ENCODE data around the gene MTMR2.

MTMR2 gene

DNA sequence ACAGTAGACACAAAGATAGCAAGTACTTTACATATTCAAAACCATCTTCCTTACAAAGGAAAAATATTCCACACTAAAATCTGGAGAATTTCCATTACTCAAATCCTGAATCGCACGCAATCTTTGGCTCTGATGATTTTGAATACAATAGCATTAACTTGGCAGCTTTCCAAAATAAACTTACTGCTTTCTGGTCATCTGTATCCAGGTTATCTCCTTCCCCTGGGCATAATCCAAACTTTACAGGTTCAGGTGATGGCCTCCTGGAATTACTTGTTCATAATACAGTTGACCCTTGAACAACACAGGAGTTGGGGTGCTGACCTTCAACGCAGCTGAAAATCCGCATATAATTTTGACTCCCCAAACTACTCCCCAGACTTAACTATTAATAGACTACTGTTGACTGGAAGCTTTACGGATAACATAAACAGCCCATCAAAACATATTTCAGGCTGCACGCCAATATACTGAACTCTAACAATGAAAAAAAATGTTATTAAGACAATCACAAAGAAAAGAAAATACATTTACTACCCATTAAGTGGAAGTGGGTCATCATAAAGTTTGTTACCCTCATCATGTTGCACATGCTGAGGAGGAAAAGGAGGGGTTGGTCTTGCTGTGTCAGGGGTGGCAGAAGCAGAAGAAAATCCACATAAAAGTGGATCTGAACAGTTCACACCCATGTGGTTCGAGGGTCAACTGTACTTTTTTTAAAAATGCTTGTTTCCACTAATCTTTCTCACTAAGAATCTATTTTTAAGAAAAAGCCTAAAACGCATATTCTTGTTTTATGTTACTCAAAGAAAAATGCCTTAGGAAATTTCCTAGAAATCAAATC is 6.5 kb downstream of the MTMR2 start:
- no peak for DNase-seq

DNA sequence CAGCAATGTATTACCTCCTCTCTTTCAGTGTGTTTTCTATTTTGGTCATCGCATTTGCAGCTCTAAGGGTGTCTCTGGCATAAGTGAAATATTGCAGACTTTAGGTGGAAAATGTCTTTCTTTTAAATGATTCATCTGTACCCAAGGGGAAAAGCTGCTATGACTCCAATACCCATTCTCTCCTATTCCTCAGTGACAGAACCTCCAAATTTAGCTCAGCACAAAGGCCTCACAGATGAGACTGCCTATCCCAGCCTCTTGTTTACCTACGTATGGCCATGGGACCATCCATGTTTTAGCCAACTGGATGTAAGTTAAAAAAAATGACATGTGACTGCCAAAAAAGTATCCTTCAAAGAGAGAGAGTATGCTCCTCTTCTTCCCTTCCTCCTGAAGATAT is 7.9 kb downstream of the MTMR2 start:
- DNase-seq: no peak

DNA sequence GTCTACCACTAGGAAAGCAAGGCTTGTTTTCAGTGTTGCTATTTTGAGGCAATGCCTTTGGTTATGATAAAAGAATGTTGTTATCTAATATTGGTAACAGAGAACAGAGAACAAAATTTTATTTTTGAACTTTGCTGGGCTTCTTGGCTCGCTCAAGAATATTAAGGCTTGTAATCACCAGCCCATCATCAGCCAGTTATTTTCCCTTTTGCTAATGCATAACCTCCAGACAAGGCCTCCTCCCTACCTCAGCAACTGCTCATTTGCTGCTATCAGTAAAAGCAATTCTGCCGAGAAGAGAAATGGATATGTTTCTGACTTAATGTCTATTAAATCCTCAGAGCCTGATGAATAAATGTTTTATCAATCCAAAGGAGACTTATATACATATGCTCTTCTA is 8.9 kb downstream of the MTMR2 start:
- DNase-seq: no peak

DNA sequence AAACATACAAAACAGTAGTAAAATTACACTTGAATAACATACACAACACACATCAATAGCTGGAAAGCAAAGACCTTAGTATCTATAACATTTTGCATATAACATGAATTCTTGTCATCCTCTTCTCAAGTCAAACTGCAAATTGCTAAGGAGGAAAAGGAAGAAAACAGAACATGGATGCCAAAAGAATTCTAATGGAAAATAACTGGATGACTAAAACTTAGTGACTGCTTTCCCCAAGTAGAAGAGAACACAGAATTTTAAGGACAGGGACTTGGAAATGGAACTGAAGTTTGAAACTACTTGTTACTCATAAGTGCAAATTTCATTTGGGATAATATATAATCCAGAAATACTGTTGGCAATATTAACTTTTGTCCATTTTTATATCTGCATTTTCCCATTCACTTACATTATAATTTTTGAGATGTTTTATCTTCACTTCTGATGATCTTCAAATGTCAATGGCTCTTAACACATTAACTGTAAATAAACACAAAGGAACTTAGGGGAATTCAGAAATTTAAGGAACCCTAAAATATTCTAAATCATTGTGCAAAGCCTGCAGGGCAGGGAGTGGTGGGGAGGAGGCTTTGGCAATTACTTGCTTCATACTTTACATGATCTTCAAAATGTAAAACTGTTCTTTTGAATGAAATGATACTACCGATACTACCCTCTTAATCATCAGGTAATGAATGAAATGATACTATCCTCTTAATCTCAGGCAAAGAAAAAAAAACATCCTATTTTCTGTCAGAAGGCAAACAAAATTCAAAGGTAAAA is 9.9 kb downstream of the MTMR2 start:
- no peak for DNase-seq

DNA sequence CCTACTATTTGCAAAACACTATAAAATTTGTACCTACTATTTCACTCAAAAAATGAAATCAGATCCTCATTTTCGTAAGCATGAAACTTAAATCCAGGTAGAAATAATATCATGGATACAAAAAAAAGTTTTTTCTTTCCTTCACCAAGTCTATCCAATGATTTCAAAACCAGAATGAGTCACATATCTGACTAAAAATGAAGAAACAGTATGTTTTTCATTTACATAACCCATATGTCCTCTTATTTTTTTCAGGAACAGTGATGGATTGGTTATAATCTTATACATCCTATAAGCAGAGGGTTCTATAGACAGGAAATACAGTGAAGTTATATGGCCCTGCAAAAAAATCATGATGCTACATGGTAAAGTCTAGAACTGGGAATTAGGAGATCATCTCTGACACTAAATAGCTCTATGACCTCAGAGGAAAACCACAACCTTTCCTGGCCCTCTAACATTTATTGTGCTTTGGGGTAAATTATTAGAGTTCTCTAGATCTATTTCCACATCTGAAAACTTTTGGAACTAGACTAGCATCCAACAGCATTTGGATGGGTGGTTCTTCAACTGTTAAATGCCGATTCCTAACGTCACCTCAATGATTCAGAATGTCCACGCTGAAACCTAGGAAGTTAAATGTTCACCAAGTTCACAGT is 10.9 kb downstream of the MTMR2 start:
- DNase-seq: no peak

DNA sequence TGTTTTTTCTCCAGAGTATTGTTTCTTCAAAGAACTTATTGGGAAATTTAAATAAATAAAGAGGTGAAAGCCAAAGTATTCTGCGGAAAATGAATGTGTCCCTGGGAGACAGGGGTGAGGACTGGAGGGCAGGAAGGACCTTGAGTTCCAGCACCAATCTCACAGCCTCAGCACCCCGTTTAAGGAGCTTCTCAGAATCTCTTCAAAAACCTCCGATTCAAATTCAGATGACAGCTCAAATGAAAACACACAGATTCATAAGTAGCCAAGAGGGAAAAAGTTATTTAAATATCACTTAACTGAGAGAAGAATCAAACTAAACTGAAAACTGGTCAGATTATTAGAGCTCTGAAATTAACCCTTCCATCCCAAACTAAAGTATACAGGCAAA is 12.5 kb downstream of the MTMR2 start:
- DNase-seq: no peak

DNA sequence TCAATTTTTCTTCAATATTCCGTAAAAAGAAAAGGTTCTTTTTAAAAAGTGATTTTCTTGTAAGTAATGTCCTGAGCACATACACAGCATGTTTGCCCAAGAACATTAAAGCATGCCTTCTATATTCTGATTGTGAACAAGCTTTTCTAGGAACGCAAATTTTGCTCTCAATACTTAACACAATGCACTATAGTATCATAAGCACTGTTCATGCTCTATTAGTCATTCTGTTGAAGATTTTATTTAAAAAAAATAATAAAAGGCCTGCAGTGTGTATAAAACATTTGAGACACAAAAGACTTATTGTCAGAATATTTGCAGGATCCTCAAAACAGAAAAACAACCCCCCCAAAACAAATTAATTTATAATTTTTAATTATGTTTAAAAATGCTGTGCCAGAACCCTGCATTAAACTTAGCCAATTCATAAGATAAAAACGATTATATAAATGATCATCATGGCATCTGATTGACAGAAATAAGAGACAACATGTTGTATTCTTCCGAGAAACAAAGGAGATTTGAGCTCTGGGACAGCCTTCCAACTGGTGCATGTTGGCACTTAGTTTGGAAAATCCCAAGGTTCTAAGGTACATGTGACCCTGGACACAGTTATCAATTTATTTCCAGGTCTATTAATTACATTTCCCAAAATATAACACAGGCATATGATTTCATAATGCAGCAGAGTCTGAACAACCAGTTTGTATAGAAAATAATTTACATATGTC is 13.1 kb downstream of the MTMR2 start:
- DNase-seq: no peak

DNA sequence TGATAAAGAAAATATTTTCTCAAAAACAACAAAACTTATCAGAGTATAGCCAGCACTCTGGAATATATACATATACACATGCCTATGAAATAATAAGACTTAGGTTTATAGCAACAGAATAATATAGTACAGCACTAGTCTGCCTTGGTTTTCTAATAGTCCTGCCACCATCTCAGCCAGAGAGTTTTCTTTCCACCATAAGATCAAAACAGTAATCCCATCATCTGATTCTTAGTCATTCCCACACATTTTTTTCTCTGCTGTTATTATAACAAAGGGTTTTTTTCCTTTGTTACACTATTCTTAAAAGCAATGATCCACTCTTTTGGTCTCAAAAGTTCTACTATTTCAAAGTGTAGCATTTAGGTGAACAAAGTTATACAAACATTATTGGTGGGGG is 15.1 kb downstream of the MTMR2 start:
- DNase-seq: no peak

DNA sequence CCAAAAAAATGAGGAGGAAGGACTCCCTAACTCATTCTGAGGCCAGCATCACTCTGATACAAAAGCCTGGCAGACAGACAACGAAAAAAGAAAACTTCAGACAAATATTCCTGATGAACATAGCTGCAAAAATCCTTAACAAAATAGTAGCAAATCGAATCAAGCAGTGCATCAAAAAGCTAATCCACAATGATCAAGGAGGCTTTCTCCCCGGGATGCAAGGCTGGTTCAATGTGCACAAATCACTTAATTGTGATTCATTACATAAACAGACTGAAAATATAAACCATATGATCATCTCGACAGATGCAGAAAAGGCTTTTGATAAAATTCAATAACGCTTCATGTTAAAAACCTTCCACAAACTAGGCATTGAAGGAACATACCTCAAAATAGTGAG is 16.4 kb downstream of the MTMR2 start:
- DNase-seq: no peak

DNA sequence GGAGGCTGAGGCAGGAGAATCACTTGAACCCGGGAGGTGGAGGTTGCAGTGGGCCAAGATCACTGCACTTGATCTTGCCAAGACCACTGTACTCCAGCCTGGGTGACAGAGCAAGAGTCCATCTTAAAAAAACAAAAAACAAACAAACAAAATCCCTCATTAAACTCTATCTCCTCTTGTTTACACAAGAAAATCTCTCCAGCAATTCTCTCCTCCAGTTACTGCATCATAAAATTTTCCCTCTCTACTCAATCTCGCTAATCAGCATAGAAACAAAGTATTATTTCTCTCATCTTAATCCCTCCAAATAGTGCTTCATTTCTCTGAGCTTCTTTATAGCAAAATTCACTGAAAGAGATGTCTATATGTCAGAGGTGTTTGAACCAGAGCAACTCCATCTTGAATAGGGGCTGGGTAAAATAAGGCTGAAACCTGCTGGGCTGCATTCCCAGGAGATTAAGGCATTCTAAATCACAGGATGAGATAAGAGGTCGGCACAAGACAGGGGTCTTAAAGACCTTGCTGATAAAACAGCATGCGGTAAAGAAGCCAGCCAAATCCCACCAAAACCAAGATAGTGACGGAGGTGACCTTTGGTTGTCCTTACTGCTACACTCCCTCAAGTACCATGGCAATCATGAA is 19.8 kb downstream of the MTMR2 start:
- no peak for DNase-seq

DNA sequence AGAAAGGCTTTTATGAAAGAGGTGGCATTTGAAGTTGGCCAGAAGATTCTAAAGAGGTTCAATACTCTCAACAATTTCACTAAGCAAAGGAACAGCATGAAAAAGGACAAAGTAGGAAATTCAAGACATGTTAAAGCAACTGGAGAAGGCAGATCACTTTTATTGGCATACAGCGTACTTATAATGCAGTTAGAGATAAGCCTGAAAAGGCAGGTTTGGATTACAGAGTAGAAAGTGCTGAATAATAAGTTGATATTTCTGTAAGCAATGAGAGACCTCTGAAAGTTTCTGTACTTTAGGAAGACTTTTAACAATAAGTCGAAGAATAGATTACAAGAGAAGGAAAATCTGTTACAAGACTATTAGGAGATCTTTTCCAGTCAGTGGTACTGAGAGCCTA is 25.1 kb downstream of the MTMR2 start:
- no peak for DNase-seq

DNA sequence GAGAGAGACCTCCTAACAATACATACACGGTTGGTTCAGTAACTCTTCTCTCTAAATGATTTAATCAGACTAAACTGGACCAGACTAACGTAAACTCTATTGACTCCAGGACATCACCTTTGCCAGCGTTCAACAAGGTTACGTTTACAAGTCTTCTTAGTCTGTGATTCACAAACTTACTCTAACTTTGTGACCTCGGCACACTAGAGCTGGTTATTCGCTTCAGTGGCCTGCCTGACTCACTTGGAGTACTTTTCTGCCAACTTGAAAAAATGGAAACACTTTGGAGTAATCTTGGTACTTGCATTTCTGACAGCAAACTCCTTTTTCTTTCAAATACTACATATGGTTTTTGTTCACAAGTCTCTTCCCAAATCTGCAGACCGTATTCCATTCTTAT is 26.2 kb downstream of the MTMR2 start:
- DNase-seq: no peak

DNA sequence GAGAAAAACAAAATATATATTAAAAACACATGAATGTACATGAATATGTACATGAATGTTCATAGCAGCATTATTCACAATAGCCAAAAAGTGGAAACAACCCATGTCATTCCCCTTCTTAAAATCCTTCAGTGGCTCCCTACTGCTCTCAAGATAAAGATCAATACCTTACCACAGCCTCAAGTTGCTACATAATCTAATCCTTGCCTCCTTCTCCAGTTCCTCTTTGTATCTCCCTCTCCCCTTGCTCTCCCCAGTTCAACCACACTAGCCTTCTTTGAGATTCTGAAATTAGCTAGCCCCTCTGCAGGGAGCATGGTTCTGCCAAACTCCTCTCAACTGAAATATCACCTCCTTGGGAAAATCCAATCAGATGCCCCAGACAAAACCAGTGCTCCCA is 28.1 kb downstream of the MTMR2 start:
- no peak for DNase-seq

DNA sequence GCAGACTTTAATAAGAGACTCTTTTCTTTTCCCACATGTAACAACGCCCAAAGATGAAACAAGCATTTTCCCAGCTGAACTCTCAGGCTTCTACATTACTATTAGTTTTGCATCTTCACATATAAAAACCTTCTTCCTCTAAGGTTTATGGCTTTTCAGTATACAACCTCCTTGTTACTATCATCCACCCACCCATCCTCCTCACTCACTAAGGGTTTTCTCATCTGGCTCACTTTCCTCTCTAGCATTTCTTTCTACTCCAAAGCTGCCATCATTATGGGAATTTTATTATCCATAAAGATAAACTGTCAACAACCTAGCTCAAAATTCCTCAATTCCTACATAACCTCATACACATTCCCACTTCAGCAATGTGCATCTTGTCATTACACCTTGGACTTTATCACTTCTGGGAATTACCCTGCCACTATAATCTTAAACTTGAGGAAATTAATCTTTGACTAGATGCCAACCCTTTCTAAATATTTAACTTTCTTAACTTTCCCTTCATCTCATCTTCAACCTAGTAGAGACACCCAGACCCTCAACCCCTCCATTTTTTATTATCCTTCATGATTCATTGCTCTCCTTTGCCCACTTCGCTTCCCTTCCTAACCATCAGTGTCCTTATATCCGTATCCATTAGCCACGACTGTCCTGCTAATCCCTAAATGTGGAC is 30.9 kb downstream of the MTMR2 start:
- DNase-seq: no peak

DNA sequence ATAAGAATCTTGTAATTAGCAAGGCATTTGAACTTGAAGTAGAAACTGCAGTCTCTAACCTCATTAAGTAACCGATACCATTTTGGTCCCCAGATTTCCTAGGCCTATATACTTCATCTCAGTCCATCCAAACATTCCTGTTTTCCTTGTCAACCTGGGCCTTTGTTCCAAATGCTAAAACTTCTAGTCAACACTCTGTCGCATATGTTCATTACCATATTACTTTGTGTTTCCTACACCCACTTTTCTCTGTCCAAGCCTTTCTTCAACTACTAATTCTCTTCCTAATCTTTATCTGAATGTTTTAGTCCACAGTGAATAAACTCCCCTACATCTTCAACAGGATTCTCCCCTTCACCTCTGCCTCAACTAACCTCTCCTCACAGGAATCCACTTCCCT is 31.4 kb downstream of the MTMR2 start:
- DNase-seq: no peak

DNA sequence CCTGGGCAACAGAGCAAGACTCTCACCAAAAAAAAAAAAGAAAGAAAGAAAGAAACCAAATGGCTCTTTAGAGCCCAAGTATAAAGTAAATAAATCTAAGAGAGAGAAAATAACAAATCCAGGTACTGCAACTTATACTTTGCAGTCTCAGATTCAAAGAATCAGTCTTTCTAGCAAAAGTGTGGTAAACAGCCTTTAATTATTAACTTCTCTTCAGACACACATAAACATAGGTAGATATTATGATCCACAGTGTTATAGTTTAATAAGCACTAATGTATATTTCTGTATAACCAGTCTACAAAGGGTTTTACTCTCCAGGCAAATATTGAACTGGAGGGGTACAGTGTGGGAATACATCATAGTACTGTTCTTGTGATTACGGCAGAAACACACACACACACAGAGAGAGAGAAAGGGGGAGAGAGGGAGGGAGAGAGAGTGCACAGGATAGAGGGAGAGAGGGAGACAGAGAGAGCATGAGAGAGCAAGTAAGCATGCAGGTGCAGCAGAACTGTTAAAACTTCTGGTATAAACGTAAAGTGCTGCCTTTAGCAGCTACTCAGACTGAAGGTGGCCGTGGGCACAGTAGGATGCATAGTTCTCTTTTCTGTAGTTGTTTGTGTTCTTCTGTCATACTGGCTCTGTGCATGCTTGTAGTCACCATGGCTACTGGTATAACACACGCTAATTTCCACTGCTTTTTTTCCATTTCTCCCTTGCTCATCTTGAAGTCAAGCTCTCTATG is 32.3 kb downstream of the MTMR2 start:
- no peak for DNase-seq

DNA sequence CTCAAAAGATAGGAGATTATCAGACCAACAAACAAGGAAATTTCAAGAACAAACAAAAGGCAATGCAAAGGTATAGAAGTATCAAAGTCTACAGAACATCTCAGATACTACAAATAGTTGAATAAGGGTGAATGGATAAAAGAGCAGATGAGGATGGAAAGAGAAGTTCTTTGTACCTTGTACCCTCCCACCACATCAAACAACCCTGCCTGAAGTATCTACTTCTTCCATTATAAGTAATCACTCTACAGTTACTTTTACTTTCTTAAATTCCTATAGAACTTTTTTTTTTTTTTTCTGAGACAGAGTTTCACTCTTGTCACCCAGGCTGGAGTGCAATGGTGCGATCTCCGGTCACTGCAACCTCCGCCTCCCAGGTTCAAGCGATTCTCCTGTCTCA is 35.1 kb downstream of the MTMR2 start:
- no peak for DNase-seq

DNA sequence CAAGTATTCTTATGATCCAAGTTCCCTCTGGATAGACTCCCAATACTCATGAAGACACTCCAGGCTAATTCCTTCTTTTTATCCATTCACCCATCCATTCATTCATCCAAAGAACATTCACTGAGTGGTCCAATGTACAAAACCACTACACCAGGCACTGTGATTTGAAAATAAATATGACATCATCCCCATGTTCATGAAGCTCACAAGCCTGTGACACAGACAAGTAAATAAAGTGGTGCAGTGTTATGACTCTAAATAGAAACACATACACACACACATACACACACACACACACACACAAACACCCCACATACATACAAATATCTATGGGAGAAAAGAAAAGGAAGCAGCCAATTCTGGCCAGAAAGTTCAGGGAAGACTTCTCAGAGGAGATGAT is 35.5 kb downstream of the MTMR2 start:
- DNase-seq: no peak

DNA sequence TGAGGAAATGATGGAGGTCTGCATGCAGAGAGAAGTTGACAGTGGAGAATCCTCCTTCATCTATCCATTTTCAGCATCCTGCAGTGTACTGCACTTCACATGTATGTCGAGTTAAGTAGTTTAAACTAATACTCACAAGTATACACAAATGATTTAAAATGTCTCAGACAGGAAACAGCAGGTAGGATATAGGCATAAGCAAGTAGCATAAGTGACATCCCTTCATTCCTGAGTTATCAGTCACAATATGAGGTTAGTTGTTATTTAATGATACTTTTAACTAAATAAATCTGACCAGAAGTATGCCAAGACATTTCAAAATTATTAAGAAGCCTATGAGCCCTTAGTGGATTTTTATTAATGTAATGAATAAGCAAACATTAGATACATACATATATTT is 37.4 kb downstream of the MTMR2 start:
- DNase-seq: no peak

DNA sequence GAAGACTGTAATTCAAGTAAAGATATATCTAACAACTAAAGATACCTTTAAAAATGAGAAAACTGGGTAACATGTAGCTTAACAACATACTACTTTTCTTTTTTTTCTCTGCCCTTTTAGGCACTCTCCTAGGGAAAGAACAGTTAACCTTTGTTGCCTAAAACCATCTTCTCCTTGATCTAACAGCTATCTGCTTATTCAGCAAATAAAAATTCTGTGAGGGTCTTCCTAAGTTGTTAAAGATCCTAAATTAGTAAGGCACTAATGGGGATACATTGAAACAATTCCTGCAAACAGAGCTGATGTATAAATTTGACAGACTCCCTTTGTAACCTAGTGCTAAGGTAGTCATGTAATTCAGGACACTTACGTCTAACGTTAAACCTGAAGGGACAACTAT is 39.1 kb downstream of the MTMR2 start:
- DNase-seq: no peak

DNA sequence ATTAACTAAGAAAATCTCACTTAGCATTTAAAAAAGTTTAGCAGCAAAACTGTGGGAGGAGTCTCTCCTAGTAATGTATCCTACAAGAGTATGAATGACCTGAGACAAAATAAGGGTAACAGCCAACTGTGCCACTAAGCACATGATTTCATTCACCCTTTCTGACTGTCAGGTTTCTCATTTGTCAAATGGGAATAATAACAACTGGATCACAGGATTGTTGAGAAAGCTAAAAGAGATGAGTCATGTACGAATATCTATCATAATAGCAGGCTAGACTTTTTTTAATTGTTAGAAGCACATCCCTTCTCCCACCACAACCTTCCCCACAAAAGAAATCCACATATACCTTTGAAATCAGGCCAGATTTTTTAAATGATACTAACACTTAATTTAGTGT is 39.5 kb downstream of the MTMR2 start:
- no peak for DNase-seq
